Measurements from ENCODE around the gene COP1.

COP1 gene

GRCh38 chr1:175947771-175948170, 259.3 kb downstream of the COP1 start:
- FAIRE-seq: no peak

- no peak for FAIRE-seq
Observed at GRCh38 chr1:175944591-175944990, 262.5 kb downstream of the COP1 start.

- no peak for FAIRE-seq
Observed at GRCh38 chr1:175941164-175941563, 265.9 kb downstream of the COP1 start.

- FAIRE-seq: no peak
Observed at GRCh38 chr1:175936736-175937135, 270.4 kb downstream of the COP1 start.

- no peak for FAIRE-seq
Observed at GRCh38 chr1:175935566-175936115, 271.4 kb downstream of the COP1 start.

GRCh38 chr1:175935166-175935565, 271.9 kb downstream of the COP1 start:
- FAIRE-seq: no peak

- no peak for FAIRE-seq
Observed at GRCh38 chr1:175933801-175934200, 273.3 kb downstream of the COP1 start.

GRCh38 chr1:175927944-175928343, 279.1 kb downstream of the COP1 start:
- FAIRE-seq: peak; percentile 61

- FAIRE-seq: no peak
Observed at GRCh38 chr1:175922254-175922881, 284.7 kb downstream of the COP1 start.

GRCh38 chr1:175920381-175920780, 286.7 kb downstream of the COP1 start:
- no peak for FAIRE-seq

GRCh38 chr1:175919001-175919400, 288.1 kb downstream of the COP1 start:
- FAIRE-seq: no peak

- FAIRE-seq: no peak
Observed at GRCh38 chr1:175918364-175918801, 288.7 kb downstream of the COP1 start.

- no peak for FAIRE-seq
Observed at GRCh38 chr1:175914115-175914514, 293.0 kb downstream of the COP1 start.

- no peak for FAIRE-seq
Observed at GRCh38 chr1:175911138-175911537, 295.9 kb downstream of the COP1 start.

- no peak for FAIRE-seq
Observed at GRCh38 chr1:175906370-175906769, 300.7 kb downstream of the COP1 start.

- no peak for FAIRE-seq
Observed at GRCh38 chr1:175904808-175905207, 302.3 kb downstream of the COP1 start.

GRCh38 chr1:175902281-175902680, 304.8 kb downstream of the COP1 start:
- FAIRE-seq: no peak

- FAIRE-seq: no peak
Observed at GRCh38 chr1:175901076-175901836, 305.8 kb downstream of the COP1 start.

GRCh38 chr1:175900171-175900570, 306.9 kb downstream of the COP1 start:
- FAIRE-seq: no peak

GRCh38 chr1:175895966-175896365, 311.1 kb downstream of the COP1 start:
- FAIRE-seq: no peak

Data from islet of Langerhans (tissue), 1 donor.